Activated T-cell treated with anti-CD3 and anti-CD28 coated beads for 48 hours (primary cell): ENCODE results near the gene ATP5MC2.
"Not testable (repeated sequence)": the region's sequence is repeated elsewhere in the genome, so short reads cannot be mapped to it uniquely, and the experiment has no call there.

Experiments
- DNase-seq: peaks from one replicate; pipeline ENCODE4 v3.0.0-alpha.2; 2020; ENCODE audit warnings: low read depth

The ATP5MC2 gene

GRCh38 chr12:53646300-53646699 lies 29.6 kb downstream of the ATP5MC2 start:
- not testable (repeated sequence) for DNase-seq

- no peak for DNase-seq
Measured at GRCh38 chr12:53645165-53645564, 30.7 kb downstream of the ATP5MC2 start.

GRCh38 chr12:53644133-53644532 lies 31.8 kb downstream of the ATP5MC2 start:
- no peak for DNase-seq

- DNase-seq: no peak
Measured at GRCh38 chr12:53643232-53643979, 32.5 kb downstream of the ATP5MC2 start.

- DNase-seq: no peak
Measured at GRCh38 chr12:53638057-53638456, 37.8 kb downstream of the ATP5MC2 start.

GRCh38 chr12:53636641-53637040 lies 39.2 kb downstream of the ATP5MC2 start:
- DNase-seq: no peak

GRCh38 chr12:53635708-53636107 lies 40.2 kb downstream of the ATP5MC2 start:
- not testable (repeated sequence) for DNase-seq

- no peak for DNase-seq
Measured at GRCh38 chr12:53631721-53632120, 44.2 kb downstream of the ATP5MC2 start.

- DNase-seq: no peak
Measured at GRCh38 chr12:53627919-53628318, 48.0 kb downstream of the ATP5MC2 start.

GRCh38 chr12:53626702-53627169 lies 49.1 kb downstream of the ATP5MC2 start:
- DNase-seq: no peak

- peak; percentile 99 for DNase-seq
Measured at GRCh38 chr12:53625946-53626701, 49.8 kb downstream of the ATP5MC2 start, which contains the start of gene ATF7. ATF7 (minus strand) TSS chr12:53626382; CDS start chr12:53601000, 25,382 bp downstream.

GRCh38 chr12:53625373-53625945 lies 50.4 kb downstream of the ATP5MC2 start:
- no peak for DNase-seq

- DNase-seq: no peak
Measured at GRCh38 chr12:53624956-53625355, 50.9 kb downstream of the ATP5MC2 start.

- no peak for DNase-seq
Measured at GRCh38 chr12:53624458-53624857, 51.4 kb downstream of the ATP5MC2 start.

- DNase-seq: no peak
Measured at GRCh38 chr12:53623548-53624385, 52.1 kb downstream of the ATP5MC2 start.

GRCh38 chr12:53622724-53623123 lies 53.2 kb downstream of the ATP5MC2 start:
- DNase-seq: no peak

GRCh38 chr12:53618275-53618674 lies 57.6 kb downstream of the ATP5MC2 start:
- no peak for DNase-seq

GRCh38 chr12:53617700-53618099 lies 58.2 kb downstream of the ATP5MC2 start:
- no peak for DNase-seq

GRCh38 chr12:53616950-53617349 lies 58.9 kb downstream of the ATP5MC2 start:
- DNase-seq: no peak
